Activated CD8-positive, alpha-beta memory T cell treated with anti-CD3 and anti-CD28 coated beads for 1 hour (primary cell): ENCODE results near the gene HAPLN2.
A peak's percentile ranks its signal among the peaks of the same experiment; 100 is the strongest.
"Not testable (repeated sequence)": the region's sequence is repeated elsewhere in the genome, so short reads cannot be mapped to it uniquely, and the experiment has no call there.

Experiments
- DNase-seq, 2 donors: peaks; one replicate each; pipeline ENCODE4 v3.0.0-alpha.2; 2020; ENCODE audit warnings: low read depth in 1 of 2; ENCODE audit errors: extremely low read depth in 1 of 2

Gene HAPLN2

DNA sequence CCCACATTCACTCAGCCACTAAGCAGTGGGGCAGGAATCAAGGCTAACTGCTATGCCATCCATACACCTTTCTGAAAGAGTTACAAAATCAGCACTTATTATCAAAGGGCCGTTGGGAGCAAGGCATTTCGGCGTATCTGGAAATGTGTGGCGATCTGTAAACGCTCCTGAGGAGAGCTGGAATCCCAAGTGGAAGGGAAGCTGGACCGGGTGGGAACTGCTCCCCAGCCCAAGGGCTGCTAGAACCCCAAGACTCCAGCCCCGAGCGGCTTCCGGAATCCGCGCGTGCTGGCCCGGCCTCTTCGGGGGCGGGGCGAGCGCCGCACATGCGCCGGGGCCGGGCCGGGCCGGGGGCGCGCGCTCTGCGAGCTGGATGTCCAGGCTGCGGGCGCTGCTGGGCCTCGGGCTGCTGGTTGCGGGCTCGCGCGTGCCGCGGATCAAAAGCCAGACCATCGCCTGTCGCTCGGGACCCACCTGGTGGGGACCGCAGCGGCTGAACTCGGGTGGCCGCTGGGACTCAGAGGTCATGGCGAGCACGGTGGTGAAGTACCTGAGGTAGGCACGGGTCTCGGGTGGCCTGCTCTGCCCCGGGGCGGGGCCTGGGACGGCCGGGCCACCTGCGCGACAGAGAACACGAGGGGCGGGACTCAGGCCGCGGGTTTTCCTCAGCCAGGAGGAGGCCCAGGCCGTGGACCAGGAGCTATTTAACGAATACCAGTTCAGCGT, 27.6 kb upstream of the HAPLN2 start, which contains the start of gene NAXE:
Gene NAXE, plus strand, starts transcription at position 345 of the 726 bp plus-strand sequence. Its CDS starts 29 bp downstream, at position 374.
- DNase-seq = peak; percentile 19 to 59

- no peak for DNase-seq
These were observed 26.9 kb upstream of the HAPLN2 start for GRCh38 chr1:156592158-156592909.

DNA sequence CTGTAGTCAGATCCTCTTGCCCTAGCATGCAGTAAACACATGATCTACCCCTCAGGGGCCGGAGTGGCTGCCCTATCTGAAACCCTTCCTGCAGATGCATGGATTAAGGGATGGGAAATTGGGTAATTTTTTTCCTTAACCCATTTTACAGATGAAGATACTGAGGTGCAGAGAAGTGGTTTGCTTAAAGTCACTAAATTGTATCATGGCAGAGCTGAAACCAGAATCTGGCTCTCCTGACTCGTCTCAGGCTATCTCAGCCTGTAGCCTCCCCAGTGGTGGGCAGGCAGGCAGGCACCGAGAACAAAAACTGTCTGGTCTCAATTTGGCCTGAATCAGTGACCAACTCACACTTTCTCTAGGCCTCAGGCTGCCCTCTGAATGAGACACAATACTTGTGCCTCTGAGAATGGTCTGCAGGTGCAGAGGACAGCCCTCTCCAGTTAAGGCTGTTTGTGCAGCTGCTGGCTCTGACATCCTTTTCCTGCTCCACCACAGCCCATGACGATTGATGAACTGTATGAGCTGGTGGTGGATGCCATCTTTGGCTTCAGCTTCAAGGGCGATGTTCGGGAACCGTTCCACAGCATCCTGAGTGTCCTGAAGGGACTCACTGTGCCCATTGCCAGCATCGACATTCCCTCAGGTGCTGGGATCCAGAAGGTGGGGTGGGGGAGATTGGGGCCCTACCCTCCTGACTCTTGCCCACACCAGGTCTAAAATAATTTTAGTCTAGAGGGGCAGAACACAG, 26.1 kb upstream of the HAPLN2 start:
- DNase-seq = no peak

DNA sequence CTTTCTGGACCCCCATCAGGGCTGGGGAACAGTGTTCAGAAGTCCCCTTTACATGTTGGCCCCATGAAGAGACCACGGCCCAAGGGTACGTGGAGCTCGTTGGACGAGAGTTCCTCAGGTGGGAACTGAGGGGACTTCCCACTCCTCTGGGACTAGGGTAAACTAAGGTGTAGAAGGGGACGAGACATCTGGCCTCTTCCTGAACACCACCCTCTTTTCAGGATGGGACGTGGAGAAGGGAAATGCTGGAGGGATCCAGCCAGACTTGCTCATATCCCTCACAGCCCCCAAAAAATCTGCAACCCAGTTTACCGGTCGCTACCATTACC, 25.6 kb upstream of the HAPLN2 start:
- DNase-seq = no peak

DNA sequence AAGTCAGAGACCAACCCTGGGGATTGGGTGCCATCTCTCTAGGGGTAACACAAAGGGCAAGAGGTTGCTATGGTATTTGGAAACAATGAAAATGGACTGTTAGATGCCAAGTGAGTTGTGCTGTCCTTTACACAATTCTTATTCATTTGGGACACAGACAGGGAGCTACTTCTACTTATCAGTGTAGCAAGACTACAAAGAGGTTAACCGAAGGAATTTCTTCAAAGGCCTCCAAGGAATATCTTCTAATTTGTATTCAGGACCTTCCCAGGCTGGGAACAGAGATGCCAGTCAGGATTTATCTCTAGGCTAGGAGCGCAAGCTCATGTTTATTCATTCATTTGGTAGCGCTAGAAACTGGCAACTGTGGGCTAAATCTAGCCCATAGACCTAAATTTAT, 25.0 kb upstream of the HAPLN2 start:
- no peak for DNase-seq

DNA sequence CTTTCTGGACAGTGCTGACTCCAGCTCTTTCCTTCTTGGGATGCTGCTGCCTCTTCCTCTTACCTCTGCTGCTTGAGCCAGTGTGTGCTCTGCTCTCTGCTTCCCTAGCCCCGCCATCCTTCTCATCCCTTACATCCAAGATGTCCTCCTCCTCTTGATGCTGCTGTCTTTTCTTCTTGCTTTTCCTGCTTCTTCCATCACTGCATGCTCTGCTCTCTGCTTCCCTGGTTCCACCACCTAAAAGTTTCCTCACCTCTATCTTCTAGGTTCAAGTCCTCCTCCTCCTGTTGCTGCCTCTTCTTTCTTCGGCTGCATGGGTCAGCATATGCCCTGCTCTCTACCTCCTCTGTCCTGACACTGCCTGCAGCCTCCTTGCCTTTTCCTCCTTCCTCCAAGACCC, 24.2 kb upstream of the HAPLN2 start:
- DNase-seq = no peak

- no peak for DNase-seq
These were observed 22.8 kb upstream of the HAPLN2 start for GRCh38 chr1:156596426-156596825.

- no peak for DNase-seq
These were observed 21.1 kb upstream of the HAPLN2 start for GRCh38 chr1:156598125-156598524.

- DNase-seq = no peak
These were observed 20.3 kb upstream of the HAPLN2 start for GRCh38 chr1:156598731-156599432.

DNA sequence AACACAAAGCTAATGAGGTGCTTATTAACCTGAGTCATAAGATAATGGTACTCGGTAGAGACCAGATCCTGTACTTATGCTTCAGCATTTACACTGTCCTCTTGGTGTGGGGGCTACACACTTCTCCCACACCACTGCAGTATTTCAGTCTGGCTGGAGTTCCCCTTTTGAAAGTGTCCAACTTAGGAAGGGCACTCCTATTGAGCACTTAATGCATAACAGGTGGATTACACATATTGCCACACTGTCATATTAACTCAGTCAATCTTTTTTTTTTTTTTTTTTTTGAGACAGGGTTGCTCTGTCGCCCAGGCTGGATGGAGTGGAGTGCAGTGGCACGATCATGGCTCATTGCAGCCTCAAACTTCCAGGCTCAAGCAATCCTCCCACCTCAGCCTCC, 19.4 kb upstream of the HAPLN2 start:
- no peak for DNase-seq

DNA sequence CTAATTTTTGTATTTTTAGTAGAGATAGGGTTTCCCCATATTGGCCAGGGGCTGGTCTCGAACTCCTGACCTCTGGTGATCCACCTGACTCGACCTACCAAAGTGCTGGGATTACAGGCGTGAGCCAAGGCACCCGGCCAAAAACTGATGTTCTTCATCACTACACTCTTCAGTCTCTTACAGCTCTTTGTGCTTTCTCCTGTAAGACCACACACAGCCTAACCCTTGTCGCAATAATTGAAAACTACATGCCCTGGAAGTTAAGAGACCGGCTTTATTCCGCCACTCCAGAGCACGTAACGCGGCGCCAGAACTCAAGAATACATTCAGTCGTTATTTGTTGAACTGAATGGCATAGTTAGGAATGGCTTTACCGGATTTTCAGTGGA, 18.5 kb upstream of the HAPLN2 start:
- DNase-seq = no peak

DNA sequence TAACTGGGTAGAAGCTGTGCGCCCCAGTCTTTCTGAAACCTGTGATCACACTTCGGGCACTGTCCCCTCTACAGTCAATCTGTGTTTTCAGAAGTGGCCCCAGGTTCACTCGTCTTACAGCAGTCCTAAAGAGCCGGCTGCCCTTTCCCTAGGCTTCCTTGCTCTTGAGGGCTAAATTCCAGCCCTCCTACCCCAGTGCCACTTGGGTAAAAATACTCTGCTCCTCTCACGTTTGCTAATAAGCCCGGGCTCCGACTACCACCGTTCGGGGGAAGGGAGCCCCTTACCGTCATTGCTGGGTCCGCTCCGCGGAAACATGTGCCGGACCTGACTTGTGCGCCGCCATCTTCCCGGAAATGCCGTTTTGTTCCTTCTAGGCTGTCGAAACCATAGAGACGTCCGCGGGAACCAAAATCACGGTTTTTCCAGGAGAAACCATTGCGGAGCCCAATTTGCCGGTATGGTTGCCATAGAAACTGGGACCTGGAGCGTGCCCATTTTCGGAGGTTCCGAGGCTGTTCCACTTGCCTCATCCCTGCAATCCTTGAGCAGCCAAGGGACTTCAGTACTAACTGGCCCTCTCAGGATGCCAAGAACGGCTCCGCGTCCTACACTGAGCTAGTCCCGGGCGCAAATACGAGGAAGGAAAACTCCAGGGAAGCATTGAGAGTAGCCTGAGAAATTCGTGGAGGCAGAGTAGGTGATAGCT, 17.9 kb upstream of the HAPLN2 start, which contains the start of gene GPATCH4:
Gene GPATCH4, minus strand, starts transcription at position 358 of the 709 bp plus-strand sequence.
- DNase-seq = peak; percentile 54

DNA sequence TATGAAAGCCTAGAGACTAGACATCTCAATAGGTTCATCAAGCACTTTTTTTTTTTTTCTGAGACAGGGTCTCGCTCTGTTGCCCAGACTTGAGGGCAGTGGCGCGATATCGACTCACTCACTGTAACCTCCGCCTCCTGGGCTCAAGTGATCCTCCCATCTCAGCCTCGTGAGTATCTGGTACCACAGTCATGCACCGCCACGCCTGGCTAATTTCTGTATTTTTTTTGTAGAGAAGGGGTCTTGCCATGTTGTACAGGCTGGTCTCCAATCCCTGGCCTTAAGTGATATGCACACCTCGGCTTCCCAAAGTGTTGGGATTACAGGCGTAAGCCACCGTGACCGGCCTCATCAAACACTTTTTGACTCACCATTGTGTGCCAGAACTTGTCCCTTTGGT, 17.3 kb upstream of the HAPLN2 start:
- DNase-seq = no peak

- no peak for DNase-seq
These were observed 16.6 kb upstream of the HAPLN2 start for GRCh38 chr1:156602557-156602993.

DNA sequence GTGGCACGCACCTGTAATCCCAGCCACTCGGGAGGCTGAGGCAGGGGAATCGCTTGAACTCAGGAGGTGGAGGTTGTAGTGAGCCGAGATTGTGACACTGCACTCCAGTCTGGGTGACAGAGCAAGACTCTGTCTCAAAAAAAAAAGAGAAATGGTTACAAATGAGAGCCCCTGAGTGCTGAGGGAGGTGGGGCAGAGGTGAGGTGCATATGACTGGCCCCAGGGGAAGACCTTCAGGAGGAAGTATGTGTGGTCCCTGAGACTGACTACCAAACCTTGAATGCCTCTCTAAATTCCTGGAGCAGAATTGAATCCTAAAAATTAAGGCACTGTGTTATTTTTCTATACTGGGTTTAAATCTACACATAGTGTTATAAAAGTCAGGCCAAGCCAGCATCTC, 11.9 kb upstream of the HAPLN2 start:
- not testable (repeated sequence) for DNase-seq

GRCh38 chr1:156608036-156608674, 11.1 kb upstream of the HAPLN2 start:
- DNase-seq = no peak

GRCh38 chr1:156608981-156609380, 10.2 kb upstream of the HAPLN2 start:
- DNase-seq = peak in 1 of 2 donors; percentile 37

DNA sequence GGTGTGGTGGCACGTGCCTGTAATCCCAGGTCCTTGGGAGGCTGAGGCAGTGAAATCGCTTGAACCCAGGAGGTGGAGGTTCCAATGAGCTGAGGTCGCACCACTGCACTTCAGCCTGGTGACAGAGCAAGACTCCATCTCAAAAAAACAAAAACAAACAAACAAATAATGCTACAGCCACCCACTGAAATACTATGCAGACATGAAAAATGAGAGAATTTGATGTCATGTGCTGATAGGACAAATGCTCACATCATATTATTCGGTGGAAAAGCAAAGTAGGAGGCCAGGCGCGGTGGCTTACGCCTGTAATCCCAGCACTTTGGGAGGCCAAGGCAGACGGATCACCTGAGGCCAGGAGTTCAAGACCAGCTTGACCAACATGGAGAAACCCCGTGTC, 9.1 kb upstream of the HAPLN2 start:
- DNase-seq = not testable (repeated sequence)

- DNase-seq = no peak
These were observed 6.5 kb upstream of the HAPLN2 start for GRCh38 chr1:156612666-156613065.

DNA sequence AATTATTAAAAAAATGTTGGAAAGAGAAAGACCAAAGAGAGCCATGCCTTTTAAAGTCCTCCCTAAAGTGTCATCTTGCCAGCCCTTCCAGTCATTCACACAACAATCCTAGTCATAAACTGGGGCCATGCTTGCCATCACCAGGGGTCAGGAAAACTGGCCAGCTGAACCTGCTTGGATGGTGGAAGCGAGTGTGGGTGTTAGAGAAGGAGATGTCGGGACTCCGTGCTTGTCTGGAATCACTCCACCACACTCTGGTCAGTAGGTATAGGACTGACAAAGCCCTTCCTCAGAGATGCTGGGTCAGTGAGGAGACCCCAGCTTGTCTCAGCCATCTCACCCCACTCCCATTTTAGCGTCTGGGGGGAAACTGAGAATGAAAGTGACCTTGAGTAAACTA, 3.3 kb upstream of the HAPLN2 start:
- no peak for DNase-seq
